ENCODE measurements around the gene POLR2M.

The POLR2M gene

DNA sequence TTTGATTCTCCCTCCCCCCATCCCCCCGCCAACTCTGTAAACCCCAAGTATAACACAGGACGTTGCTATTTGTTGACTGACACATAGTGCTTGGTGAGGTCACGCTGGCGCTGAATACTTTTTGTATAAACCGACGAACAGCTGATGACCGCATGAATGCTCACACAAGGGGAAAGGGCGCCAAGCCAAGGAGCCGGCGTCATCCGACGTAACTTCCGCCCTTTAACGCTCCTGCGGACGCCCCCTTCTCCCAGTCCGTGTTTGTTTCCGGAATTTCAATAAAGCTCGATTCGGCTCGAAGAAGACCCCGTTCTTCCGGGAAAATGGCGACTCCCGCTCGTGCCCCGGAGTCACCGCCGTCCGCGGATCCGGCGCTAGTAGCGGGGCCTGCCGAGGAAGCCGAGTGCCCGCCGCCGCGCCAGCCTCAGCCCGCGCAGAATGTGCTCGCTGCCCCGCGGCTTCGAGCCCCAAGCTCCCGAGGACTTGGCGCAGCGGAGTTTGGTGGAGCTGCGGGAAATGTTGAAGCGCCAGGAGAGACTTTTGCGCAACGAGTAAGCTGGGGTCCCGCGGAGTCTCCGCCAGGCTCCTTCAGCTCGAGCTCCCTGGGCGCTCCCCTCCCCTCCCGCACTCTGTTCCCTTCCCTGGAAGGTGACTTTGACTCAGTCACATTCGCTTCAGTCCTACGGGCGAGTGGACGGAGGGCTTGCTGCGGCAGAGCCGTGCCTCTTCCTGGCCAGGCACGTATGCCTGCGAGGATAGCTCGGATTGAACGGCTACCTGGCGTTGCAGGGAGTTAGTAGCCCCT lies at the start of gene POLR2M:
Gene POLR2M, plus strand, starts transcription at position 310 of the 805 bp plus-strand sequence. Its CDS starts 129 bp downstream, at position 439.
- peak; percentile 18 for FAIRE-seq

DNA sequence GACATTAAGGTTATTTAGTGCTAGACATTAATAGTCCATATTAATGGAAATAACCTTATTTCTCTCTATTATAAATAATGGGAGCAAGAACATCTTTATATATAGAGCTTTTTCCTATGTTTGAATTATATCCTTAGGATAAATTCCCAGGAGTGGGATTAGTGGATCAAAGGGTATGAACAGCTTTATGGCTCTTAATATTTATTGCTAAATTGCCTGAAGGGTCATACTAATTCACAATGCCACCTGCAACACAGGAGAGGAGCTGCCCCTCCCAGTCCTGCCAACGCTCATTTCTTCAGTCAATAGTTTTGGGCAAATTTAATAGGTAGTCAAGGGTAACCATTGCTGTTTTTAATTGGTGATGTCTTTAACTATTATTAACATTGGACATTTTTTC lies 48.9 kb upstream of the POLR2M start:
- no peak for FAIRE-seq

DNA sequence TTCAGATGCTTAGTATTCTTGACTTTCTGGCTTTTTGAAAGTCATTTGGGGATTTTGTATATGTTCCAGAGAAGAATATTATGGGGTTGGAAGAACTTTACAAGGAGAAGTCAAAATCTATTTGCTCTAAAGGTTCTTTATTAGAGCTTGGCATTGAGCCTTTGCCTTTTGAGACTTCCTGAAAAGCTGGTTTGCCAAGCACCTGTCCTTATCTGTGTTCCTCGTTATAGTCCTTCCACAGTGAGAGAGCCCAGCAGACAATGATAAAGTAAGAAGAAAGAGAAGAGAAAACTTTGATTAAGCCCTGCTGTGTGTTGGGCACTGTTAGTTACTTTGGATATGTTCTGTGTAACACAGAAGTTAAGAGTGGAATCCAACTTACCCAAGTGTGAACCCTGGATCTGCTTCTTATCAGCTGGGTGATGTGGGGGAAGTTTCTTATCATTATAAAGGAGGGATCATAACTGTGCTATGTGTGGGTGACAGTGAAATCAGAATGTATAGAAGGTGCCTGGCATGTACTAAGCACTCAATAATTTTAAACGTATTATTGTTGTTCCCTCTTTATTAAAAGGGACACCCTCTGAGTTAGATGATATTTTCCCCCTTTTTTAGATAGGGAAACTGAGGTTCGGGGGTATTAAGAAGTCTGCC lies 44.3 kb upstream of the POLR2M start:
- no peak for FAIRE-seq

DNA sequence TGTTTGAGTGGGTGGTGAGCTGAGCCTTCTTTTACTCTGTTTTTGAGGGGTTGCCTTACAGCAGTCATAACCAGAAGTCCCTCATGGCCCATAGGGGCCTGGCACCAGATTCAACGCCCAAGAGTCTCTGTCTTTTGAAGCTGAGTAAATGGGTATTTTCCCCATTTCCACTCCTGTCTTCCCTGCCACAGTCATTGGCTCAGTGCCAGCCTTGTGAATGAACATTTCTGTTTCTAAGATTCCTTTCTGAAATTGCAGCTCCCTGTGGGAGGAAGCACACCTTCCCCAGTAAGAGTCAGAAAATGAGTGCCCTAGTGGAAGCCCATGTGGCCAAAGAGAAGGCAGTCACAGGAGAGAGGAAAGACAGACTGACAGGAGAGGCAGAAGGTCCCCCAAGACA lies 43.7 kb upstream of the POLR2M start:
- no peak for FAIRE-seq

DNA sequence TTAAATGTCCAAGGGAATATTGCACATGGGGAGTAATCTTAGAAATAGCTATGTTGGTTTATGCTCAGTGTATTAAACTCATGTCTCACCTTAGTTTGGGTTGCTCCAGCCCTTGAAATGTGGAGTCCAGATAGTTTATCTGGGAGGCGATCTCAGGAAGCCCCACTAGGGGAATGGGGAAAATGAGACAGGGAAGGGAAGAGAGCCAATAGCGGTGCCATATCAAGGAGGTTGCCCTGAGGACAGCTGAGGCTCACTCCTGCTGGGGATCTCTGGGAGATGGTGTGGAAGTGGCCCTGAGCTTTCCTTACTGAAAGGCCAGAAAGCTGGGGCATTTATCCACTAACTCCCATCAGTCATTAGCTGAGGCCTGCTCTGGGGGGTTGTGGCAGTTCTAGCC lies 43.3 kb upstream of the POLR2M start:
- no peak for FAIRE-seq

DNA sequence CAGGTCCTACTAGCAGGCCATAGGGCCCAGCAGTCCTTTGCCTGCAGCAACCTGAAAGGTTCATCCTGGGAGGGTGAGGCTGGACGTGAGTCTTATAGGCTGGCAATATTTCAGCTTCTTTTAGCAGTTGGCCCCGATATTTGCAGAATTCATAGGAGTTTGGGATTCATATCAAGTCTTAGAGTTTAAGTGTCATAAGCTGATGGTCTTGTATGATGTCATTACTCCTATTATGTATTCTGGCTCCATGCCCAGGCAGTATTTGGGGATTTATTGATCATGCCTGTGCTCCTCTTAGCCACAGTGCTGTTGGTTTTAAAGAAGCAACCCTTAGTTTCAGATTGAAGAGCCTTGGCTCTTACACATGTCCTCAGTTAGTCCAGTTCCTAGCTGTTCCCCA lies 41.3 kb upstream of the POLR2M start:
- FAIRE-seq = no peak

DNA sequence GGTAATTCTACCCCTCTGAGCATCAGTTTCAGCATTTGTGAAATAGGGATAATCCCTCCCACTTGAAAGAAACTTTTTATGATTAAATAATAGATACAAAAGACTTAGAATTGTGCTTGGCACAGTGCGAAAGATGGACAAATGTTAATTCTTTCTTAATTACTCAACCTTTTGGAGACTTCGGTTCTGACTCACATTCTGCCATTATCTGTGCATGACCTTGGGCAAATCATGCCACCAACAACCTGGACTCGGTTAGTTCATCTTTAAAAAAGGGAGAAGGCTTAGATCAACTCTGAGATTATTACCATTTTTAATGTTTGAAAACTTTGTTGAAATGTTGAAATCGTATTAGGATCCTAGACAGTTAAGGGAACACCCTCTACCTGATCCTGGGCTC lies 40.6 kb upstream of the POLR2M start:
- FAIRE-seq = no peak

DNA sequence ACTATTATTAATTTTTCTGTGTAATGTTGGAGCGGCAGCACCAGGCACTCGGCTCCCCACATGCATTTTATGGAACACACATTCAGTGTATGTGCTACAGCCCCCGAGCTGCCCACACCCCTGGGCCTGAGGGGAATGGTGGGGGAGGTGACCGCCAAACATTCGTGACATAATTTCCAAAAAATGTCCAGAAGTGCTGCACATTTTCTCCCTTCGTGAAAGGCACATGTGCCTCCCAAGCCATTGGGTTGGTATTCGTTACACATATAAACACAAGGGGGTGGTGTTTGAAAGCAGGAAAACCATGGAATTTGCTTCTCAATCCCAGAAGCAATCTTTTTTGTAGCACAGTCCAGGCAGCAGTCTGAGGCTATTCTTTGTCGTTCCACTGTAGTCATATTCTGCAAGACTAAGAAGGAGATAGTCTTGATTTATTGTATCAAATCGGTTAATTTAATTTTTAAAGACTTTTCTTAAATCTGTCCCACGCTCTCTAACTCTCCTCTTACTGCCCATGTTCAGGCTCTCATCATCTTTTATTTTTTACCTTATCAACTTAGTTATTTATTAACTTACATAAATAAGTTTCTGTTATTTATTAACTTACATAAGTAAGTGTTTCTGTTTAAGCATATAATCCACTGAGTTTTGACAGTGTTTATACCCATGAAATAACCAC lies 39.2 kb upstream of the POLR2M start:
- FAIRE-seq = peak; percentile 28

DNA sequence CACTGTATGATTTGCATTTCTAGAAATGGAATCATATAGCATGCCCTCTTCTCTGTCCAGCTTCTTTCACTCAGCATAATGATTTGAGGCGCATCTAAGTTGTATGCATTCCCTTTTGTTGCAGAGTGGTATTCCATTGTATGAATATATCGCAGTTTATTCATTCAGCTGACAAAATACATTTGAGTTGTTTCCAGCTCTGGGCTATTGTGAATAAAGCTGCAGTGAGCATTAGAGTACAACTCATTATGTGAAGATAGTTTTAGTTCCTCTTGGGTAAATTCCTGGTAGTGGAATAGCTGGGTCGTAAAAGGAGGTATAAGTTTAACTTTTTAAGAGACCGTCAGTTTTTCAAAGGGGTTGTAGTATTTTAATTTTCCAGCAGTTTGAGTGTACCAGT lies 38.5 kb upstream of the POLR2M start:
- FAIRE-seq = no peak

DNA sequence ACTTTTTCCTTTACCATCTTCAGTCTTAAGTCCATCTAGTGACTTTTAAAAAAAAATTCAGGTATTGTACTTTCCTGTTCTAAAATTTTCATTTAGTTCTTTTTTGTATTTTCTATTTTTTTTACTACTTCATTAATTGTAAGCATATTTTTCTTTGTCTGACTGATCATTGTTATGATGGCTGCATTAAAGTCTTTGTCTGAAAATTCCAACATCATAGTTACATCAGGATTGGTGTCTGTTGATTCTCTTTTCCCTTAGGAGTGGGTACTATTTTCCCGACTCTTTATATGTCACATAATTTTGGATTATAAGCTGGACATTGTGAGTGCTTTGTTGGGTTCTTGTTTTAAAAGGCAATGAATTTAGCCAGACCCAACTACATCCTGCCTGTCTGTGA lies 34.9 kb upstream of the POLR2M start:
- FAIRE-seq = no peak

DNA sequence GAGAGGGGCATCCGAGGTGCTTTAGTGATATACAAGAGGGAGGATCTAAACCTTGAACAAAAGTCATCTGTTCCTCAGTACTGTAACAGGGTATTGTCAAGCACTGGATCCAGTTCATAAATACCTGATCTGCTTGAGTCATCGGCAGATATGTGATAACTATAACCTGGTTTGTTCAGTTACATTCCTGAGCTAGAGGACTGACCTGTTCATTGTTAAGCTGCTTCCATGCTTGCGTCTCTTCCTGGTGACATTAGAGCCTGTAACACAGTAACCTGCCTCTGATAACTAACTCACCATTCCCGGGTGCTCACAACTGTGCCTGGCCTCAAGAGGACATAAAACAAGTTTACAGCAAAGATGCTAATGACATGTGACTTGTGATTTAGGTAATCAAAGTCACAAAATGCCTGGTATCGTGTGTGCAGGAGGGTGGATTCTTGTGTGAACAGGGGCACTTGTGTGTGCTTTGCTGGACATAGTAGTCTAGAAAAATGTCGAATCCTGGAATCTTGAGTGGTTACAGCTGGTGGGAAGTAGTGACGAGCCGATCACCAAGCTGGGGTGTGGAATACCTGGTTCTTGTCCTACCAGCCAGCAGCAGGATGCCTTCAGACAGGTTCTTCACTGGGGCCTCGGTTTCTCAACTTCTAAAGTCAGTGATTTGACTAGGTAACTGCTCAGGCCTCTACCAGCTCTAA lies 30.9 kb upstream of the POLR2M start:
- FAIRE-seq = no peak

DNA sequence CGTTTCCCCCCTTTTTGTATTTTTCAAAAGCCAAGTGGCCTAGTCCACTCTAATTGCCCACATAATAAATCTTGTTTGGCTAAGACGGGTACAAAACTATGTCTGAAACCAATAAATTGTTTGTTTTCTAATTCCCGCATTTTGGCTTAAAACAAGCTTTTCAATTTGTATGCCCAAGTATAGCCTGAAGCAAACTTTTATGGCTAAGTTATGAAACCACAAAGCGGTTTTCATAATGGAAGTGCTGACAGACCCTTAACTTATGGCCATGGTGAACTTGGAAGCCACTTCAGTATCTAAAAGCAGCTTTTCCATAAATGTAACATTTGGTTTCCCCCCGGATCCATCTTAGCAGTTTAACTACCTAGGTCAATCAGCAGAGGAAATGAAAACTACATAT lies 29.9 kb upstream of the POLR2M start:
- no peak for FAIRE-seq

DNA sequence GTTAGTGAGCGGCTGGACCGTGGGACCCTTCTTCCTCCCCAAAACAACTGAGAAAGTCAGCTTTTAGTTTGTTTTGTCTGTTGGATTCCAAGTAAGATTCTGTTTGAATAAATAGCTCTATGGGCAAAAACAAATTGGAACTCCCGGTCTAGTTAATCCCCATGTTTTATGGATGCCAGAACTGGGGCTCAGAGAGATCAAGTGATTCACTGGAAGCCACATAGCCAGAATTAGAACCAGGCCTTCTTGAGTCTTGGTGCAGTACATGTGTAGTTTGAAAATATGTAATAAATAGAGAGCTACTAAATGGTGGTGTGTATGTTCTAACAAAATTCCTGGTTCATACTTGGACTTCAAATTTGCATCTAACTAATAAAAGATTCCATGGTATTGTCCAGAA lies 29.3 kb upstream of the POLR2M start:
- FAIRE-seq = no peak

DNA sequence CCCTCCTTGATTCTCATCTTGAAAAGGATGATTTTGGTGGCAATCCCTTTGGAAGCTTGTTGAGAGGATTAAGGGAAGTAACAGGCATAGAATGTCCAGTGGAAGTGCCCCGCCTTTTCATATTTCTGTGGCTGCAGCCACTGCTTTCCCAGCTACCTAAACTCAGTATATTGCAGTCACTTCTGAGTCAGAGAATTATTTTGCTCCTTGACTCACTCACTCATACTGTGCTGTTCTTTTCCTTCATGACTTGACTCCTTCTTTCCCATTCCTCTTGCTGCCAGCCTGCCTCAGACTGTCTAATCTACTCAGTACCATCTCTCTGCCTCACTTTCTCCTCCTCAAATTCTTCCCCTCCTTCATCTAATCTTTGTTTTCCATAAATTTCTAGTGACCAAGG lies 26.5 kb upstream of the POLR2M start:
- FAIRE-seq = no peak

DNA sequence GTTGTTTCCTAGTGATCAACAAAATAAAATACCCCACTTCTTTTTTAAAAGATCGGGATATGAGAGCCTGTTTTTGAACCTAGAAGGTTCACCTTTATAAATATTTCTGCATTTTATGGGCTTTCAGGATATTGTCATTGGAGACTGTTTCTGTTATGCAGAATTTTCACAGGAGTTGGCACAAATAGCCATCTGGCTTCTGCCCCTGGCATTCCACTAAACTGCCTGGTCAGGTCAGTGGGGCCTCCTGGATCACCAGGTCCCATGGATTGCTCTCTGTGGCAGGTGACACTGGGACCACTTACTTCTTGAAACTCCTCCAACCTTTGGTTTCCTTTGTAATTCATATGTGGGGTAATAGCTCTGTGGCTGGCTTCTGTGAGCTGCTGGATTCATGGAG lies 25.5 kb upstream of the POLR2M start:
- FAIRE-seq = no peak

DNA sequence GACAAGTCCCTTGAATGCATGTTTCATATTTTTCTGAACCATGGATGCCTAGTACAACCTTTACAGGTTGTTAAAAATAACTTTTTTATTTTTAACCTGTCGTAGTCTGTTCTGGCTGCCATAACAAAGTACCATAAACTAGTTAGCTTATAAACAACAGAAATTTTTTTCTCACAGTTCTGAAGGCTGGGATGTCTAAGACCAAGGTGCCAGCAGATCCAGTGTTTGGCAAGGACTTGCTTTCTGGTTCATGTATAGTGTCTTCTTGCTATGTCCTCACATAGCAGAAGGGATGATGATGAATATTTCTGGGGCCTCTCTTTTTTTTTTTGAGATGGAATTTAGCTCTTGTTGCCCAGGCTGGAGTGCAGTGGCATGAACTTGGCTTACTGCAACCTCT lies 23.0 kb upstream of the POLR2M start:
- FAIRE-seq = no peak

DNA sequence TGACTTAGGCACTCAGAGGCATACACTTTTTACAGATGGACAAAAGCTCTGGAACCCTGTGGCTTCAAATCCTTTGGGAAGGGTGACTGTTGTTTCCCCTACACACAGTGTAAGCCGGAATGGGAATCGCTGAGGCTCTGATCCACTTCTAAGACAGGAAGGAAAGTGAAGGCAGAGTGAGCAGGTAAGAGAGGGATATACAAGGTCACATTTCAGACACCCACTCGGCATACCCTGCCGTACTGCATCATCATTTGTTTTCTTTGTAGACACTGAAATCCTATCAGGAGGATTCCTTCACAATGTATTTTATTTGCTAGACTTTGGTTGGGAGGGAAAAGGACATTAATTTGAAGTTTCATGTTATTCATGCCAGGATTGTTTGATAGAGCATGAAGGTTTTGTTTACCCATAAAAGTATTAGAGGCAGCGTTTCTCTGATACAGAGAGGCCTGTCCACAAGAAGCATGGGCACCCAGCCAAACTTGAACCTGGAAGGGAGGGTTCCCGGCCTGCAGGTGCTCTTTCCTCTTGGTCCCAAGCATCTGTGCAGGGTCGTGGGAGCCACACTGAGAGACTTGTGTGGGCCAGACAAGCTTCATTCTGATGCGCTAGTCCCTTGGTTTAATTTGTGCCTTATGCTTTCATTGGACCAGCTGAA lies 21.9 kb upstream of the POLR2M start:
- FAIRE-seq = no peak

DNA sequence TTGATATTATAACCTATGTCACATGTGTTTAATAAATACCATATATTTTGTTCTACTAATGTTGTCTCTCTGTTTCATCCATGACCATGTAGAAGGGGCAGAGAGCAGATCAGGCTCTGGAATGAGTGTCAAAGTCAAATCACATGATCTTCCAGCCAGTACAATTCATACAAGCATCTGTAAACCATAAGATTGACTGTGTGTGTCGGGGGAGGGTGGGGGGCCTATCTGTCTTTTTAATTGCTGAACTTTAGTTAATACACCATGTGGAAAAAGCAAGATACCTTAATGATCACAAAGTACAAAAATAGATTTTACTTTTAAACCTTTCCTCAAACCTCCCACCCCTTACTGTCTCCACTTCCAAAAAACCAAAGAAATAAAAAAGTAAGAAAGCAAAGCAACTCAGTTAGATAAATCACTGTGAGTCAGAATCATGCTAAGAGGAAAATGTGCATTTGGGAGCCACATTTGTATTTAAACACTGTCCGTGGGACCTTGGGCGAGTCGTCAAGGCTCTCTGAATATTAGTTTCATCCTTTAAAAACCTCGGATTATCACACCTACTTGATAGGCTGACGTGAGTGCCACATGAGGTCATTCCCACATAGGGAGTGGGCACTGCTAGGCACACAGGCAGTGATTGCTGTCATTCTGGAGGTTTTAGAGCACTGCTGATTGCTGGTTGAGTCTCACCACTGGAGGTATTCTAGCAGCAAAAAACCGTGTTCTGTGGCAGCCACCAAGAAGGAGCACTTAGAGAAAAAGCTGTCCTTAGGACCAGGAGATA lies 21.0 kb upstream of the POLR2M start:
- FAIRE-seq = no peak

DNA sequence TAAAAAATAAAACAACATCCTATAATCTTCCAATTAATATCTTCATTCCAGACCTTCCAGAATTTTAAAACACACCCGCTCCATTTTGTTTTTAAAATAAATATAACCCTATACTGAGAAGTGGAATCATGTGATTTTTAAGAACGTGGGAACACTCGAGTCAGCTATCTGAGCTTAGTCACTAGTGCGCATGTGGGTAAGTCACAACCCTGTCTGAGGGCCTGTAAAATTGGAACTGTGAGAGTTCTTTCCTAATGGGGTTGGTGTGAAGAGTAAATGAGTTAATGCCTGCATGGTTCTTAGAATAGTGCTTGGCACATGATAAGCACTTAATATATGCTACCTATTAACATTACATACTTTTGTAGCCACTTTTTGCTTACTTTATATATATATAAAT lies 19.9 kb upstream of the POLR2M start:
- no peak for FAIRE-seq

DNA sequence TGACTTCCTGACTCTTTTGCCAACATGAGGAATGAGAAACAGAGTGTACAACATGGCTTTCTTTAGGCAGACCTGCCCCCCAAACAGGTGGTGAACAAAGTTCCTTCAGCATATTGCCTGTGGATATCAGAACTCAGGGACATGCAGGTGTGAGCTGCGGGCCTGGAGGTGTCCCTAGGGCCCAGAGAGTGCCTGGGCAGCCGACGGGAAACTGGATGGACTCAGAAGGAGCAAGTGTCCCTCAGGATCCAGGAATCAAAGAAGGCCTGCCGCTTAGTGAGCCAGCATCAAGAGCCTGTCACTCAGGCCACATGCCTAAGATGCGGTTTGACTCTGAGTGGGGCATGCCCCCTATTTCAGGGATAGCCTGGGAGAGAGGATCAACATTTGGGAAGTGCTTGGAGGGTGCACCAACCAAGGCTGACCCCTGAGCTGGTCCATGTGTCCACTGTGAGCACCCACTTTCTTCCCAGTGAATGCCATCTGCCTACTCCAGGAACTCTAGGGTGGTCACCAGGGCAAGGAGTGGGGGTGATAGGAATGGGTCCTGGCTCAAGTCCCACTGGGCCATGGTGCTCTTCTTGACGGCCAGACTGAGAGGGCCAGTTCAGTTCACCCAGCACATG lies 16.1 kb upstream of the POLR2M start:
- no peak for FAIRE-seq

DNA sequence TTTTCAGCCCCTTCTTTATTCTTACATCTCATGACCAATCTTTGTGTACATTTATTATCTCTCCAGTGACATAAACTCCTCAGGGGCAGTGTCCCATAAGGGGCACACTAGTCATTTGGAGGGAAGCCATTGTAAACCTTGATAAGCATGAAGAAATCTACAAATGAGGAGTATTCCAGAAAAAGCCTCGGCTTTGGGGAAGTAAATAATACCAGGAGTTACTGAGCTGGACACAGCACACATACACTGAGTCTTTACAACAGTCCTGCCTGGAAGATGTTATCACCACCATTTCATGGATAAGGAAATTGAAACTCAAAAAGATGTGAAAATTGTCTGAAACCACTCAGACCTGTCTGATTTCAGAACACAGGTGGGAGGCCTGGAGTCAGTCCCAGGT lies 15.4 kb upstream of the POLR2M start:
- FAIRE-seq = no peak

Data from colon (tissue), 2 donors.